ENCODE results near the gene USF3.
A peak's percentile ranks its signal among the peaks of the same experiment; 100 is the strongest.

The USF3 gene

GRCh38 chr3:113695786-113696645, at the start of gene USF3:
Gene USF3 (minus strand): TSS chr3:113696642. CDS start chr3:113674878, 21,764 bp downstream.
- Histone ChIP-seq H3K36me3 (ENCODE audit: control insufficient read depth, insufficient read depth, low read length) (no peaks in the 10 kb centered on the region), H3K4me3 (ENCODE audit: low read depth, low read length) (peak within 1 kb of the TSS; percentile 81), H3K9ac (ENCODE audit: low read depth, low read length) (peak within 1 kb of the TSS; percentile 70), H3K27me3 (ENCODE audit: control insufficient read depth, insufficient read depth, low read length) (no peaks in the 10 kb centered on the region), H3K4me1 (ENCODE audit: control insufficient read depth, insufficient read depth, low read length) (peaks cover 28% of the 10 kb centered on the region), H3K9me3 (ENCODE audit: control insufficient read depth, insufficient read depth, low read length) (no peaks in the 10 kb centered on the region), H3K27ac (ENCODE audit: low read depth, low read length) (peak within 1 kb of the TSS; percentile 96)

- Histone ChIP-seq H3K9me3 (ENCODE audit: control insufficient read depth, insufficient read depth, low read length) (no peaks in the 10 kb centered on the region), H3K27ac (ENCODE audit: low read depth, low read length) (peak within 1 kb of the TSS; percentile 99), H3K9ac (ENCODE audit: low read depth, low read length) (peak within 1 kb of the TSS; percentile 97), H3K4me3 (ENCODE audit: low read depth, low read length) (peak within 1 kb of the TSS; percentile 91), H3K4me1 (ENCODE audit: control insufficient read depth, insufficient read depth, low read length) (peaks cover 23% of the 10 kb centered on the region), H3K27me3 (ENCODE audit: control insufficient read depth, insufficient read depth, low read length) (no peaks in the 10 kb centered on the region), H3K36me3 (ENCODE audit: control insufficient read depth, insufficient read depth, low read length) (peaks cover 8% of the 10 kb centered on the region)
Observed at GRCh38 chr3:113745756-113746547, 49.5 kb upstream of the USF3 start, which contains the start of gene NAA50. Gene NAA50 (minus strand): TSS chr3:113746249. CDS start chr3:113745949, 300 bp downstream.

- no peaks in the 10 kb centered on the region for H3K27me3 ChIP-seq (ENCODE audit: control insufficient read depth, insufficient read depth, low read length)
- peak overlapping the region; percentile 97 for H3K9ac ChIP-seq (ENCODE audit: low read depth, low read length)
- peaks cover 11% of the 10 kb centered on the region for H3K36me3 ChIP-seq (ENCODE audit: control insufficient read depth, insufficient read depth, low read length)
- peak overlapping the region; percentile 99 for H3K27ac ChIP-seq (ENCODE audit: low read depth, low read length)
- no peaks in the 10 kb centered on the region for H3K9me3 ChIP-seq (ENCODE audit: control insufficient read depth, insufficient read depth, low read length)
- peak overlapping the region; percentile 91 for H3K4me3 ChIP-seq (ENCODE audit: low read depth, low read length)
- H3K4me1 ChIP-seq (ENCODE audit: control insufficient read depth, insufficient read depth, low read length) = peaks cover 30% of the 10 kb centered on the region
Observed at GRCh38 chr3:113744941-113745755, 48.7 kb upstream of the USF3 start.

GRCh38 chr3:113743006-113743630, 46.7 kb upstream of the USF3 start:
- H3K4me1 ChIP-seq (ENCODE audit: control insufficient read depth, insufficient read depth, low read length) = peaks cover 43% of the 10 kb centered on the region
- no peaks in the 10 kb centered on the region for H3K9me3 ChIP-seq (ENCODE audit: control insufficient read depth, insufficient read depth, low read length)
- H3K27ac ChIP-seq (ENCODE audit: low read depth, low read length) = no peak overlapping the region
- H3K27me3 ChIP-seq (ENCODE audit: control insufficient read depth, insufficient read depth, low read length) = no peaks in the 10 kb centered on the region
- H3K9ac ChIP-seq (ENCODE audit: low read depth, low read length) = no peak overlapping the region
- peaks cover 11% of the 10 kb centered on the region for H3K36me3 ChIP-seq (ENCODE audit: control insufficient read depth, insufficient read depth, low read length)
- no peak overlapping the region for H3K4me3 ChIP-seq (ENCODE audit: low read depth, low read length)

GRCh38 chr3:113741620-113742019, 45.2 kb upstream of the USF3 start:
- Histone ChIP-seq H3K27ac (ENCODE audit: low read depth, low read length) (no peak overlapping the region), H3K36me3 (ENCODE audit: control insufficient read depth, insufficient read depth, low read length) (peaks cover 11% of the 10 kb centered on the region), H3K4me1 (ENCODE audit: control insufficient read depth, insufficient read depth, low read length) (peaks cover 54% of the 10 kb centered on the region), H3K9ac (ENCODE audit: low read depth, low read length) (no peak overlapping the region), H3K9me3 (ENCODE audit: control insufficient read depth, insufficient read depth, low read length) (no peaks in the 10 kb centered on the region), H3K27me3 (ENCODE audit: control insufficient read depth, insufficient read depth, low read length) (no peaks in the 10 kb centered on the region), H3K4me3 (ENCODE audit: low read depth, low read length) (no peak overlapping the region)

- H3K4me3 ChIP-seq (ENCODE audit: low read depth, low read length) = no peak overlapping the region
- H3K36me3 ChIP-seq (ENCODE audit: control insufficient read depth, insufficient read depth, low read length) = peaks cover 11% of the 10 kb centered on the region
- H3K27ac ChIP-seq (ENCODE audit: low read depth, low read length) = no peak overlapping the region
- no peak overlapping the region for H3K9ac ChIP-seq (ENCODE audit: low read depth, low read length)
- peaks cover 57% of the 10 kb centered on the region for H3K4me1 ChIP-seq (ENCODE audit: control insufficient read depth, insufficient read depth, low read length)
- no peaks in the 10 kb centered on the region for H3K9me3 ChIP-seq (ENCODE audit: control insufficient read depth, insufficient read depth, low read length)
- H3K27me3 ChIP-seq (ENCODE audit: control insufficient read depth, insufficient read depth, low read length) = no peaks in the 10 kb centered on the region
Observed at GRCh38 chr3:113741086-113741485, 44.6 kb upstream of the USF3 start.

- Histone ChIP-seq H3K9ac (ENCODE audit: low read depth, low read length) (no peak overlapping the region), H3K36me3 (ENCODE audit: control insufficient read depth, insufficient read depth, low read length) (peaks cover 13% of the 10 kb centered on the region), H3K4me3 (ENCODE audit: low read depth, low read length) (no peak overlapping the region), H3K27ac (ENCODE audit: low read depth, low read length) (no peak overlapping the region), H3K4me1 (ENCODE audit: control insufficient read depth, insufficient read depth, low read length) (peaks cover 51% of the 10 kb centered on the region), H3K9me3 (ENCODE audit: control insufficient read depth, insufficient read depth, low read length) (no peaks in the 10 kb centered on the region), H3K27me3 (ENCODE audit: control insufficient read depth, insufficient read depth, low read length) (no peaks in the 10 kb centered on the region)
Observed at GRCh38 chr3:113736548-113737089, 40.2 kb upstream of the USF3 start.

GRCh38 chr3:113731694-113732093, 35.3 kb upstream of the USF3 start:
- H3K4me3 ChIP-seq (ENCODE audit: low read depth, low read length) = no peak overlapping the region
- no peak overlapping the region for H3K9ac ChIP-seq (ENCODE audit: low read depth, low read length)
- H3K36me3 ChIP-seq (ENCODE audit: control insufficient read depth, insufficient read depth, low read length) = peaks cover 26% of the 10 kb centered on the region
- peaks cover 26% of the 10 kb centered on the region for H3K4me1 ChIP-seq (ENCODE audit: control insufficient read depth, insufficient read depth, low read length)
- no peaks in the 10 kb centered on the region for H3K27me3 ChIP-seq (ENCODE audit: control insufficient read depth, insufficient read depth, low read length)
- H3K27ac ChIP-seq (ENCODE audit: low read depth, low read length) = no peak overlapping the region
- no peaks in the 10 kb centered on the region for H3K9me3 ChIP-seq (ENCODE audit: control insufficient read depth, insufficient read depth, low read length)

- H3K4me1 ChIP-seq (ENCODE audit: control insufficient read depth, insufficient read depth, low read length) = peaks cover 17% of the 10 kb centered on the region
- no peaks in the 10 kb centered on the region for H3K9me3 ChIP-seq (ENCODE audit: control insufficient read depth, insufficient read depth, low read length)
- H3K36me3 ChIP-seq (ENCODE audit: control insufficient read depth, insufficient read depth, low read length) = peaks cover 26% of the 10 kb centered on the region
- H3K27me3 ChIP-seq (ENCODE audit: control insufficient read depth, insufficient read depth, low read length) = no peaks in the 10 kb centered on the region
- H3K9ac ChIP-seq (ENCODE audit: low read depth, low read length) = no peak overlapping the region
- peak overlapping the region; percentile 25 for H3K27ac ChIP-seq (ENCODE audit: low read depth, low read length)
- H3K4me3 ChIP-seq (ENCODE audit: low read depth, low read length) = no peak overlapping the region
Observed at GRCh38 chr3:113730550-113730949, 34.1 kb upstream of the USF3 start.

GRCh38 chr3:113728661-113729060, 32.2 kb upstream of the USF3 start:
- Histone ChIP-seq H3K4me3 (ENCODE audit: low read depth, low read length) (no peak overlapping the region), H3K9ac (ENCODE audit: low read depth, low read length) (no peak overlapping the region), H3K4me1 (ENCODE audit: control insufficient read depth, insufficient read depth, low read length) (peaks cover 14% of the 10 kb centered on the region), H3K36me3 (ENCODE audit: control insufficient read depth, insufficient read depth, low read length) (peaks cover 29% of the 10 kb centered on the region), H3K27ac (ENCODE audit: low read depth, low read length) (no peak overlapping the region), H3K9me3 (ENCODE audit: control insufficient read depth, insufficient read depth, low read length) (no peaks in the 10 kb centered on the region), H3K27me3 (ENCODE audit: control insufficient read depth, insufficient read depth, low read length) (no peaks in the 10 kb centered on the region)

Measured in HUES48 (cell line).